ENCODE results near the gene MAGOH. TPM values are rescaled to one million over a fixed set of nuclear protein-coding genes. Genes with fewer than 3 reads are reported as not detected.

MAGOH gene
- total and polyA plus RNA-seq, 9 donors: 25.4 to 73.2 (median 37.5) TPM

GRCh38 chr1:53270107-53270506 lies 31.8 kb upstream of the MAGOH start:
- Histone ChIP-seq H3K27ac (no peak overlapping the region), H3K9me3 (no peaks in the 10 kb centered on the region), H3K27me3 (no peaks in the 10 kb centered on the region), H3K4me3 (no peak overlapping the region), H3K4me1 (ENCODE audit: insufficient read depth) (no peaks in the 10 kb centered on the region), H3K36me3 (no peaks in the 10 kb centered on the region)
- 78 to 95% (median 94%) methylated on average over 1 of the region's 1 CpG for WGBS, 3 donors
- intact Hi-C loops (cut with DNase I): loop anchor here in 1 of 4 donors (10.0 kb wide), 1 partner anchor 485 kb away; no protein-coding TSS in a partner anchor
- no peak for DNase-seq
- TF ChIP-seq EP300 (IDR thresholded peaks at IDR 0.05) (no peak), POLR2A (IDR thresholded peaks at IDR 0.05) (no peak), CTCF (IDR thresholded peaks at IDR 0.05) (no peak)

- TF ChIP-seq CTCF (IDR thresholded peaks at IDR 0.05) (no peak), EP300 (IDR thresholded peaks at IDR 0.05) (no peak), POLR2A (IDR thresholded peaks at IDR 0.05) (no peak)
- H3K9me3 ChIP-seq: no peaks in the 10 kb centered on the region
- no peaks in the 10 kb centered on the region for H3K27me3 ChIP-seq
- H3K27ac ChIP-seq: no peak overlapping the region
- no peaks in the 10 kb centered on the region for H3K36me3 ChIP-seq
- DNase-seq: no peak
- intact Hi-C loops (cut with DNase I): no loop called here
- H3K4me1 ChIP-seq (ENCODE audit: insufficient read depth): no peaks in the 10 kb centered on the region
- H3K4me3 ChIP-seq: no peak overlapping the region
Observed at GRCh38 chr1:53267761-53268160, 29.4 kb upstream of the MAGOH start.

GRCh38 chr1:53266038-53266437 lies 27.7 kb upstream of the MAGOH start:
- TF ChIP-seq EP300 (IDR thresholded peaks at IDR 0.05): no peak
- no peak for TF ChIP-seq POLR2A (IDR thresholded peaks at IDR 0.05)
- TF ChIP-seq CTCF (IDR thresholded peaks at IDR 0.05): no peak
- Histone ChIP-seq H3K27me3 (no peaks in the 10 kb centered on the region), H3K4me3 (no peak overlapping the region), H3K4me1 (ENCODE audit: insufficient read depth) (no peaks in the 10 kb centered on the region), H3K27ac (no peak overlapping the region), H3K9me3 (no peaks in the 10 kb centered on the region), H3K36me3 (no peaks in the 10 kb centered on the region)
- DNase-seq: no peak
- intact Hi-C loops (cut with DNase I): no loop called here

- Histone ChIP-seq H3K4me3 (no peak overlapping the region), H3K27ac (no peak overlapping the region), H3K4me1 (ENCODE audit: insufficient read depth) (no peaks in the 10 kb centered on the region), H3K36me3 (no peaks in the 10 kb centered on the region), H3K27me3 (no peaks in the 10 kb centered on the region), H3K9me3 (no peaks in the 10 kb centered on the region)
- WGBS, 3 donors: 94 to 96% (median 96%) methylated on average over 4 of the region's 4 CpGs
- TF ChIP-seq CTCF (IDR thresholded peaks at IDR 0.05): no peak
- intact Hi-C loops (cut with DNase I): no loop called here
- DNase-seq: no peak
Observed at GRCh38 chr1:53265581-53265980, 27.3 kb upstream of the MAGOH start.

GRCh38 chr1:53264048-53264447 lies 25.7 kb upstream of the MAGOH start:
- H3K9me3 ChIP-seq: no peaks in the 10 kb centered on the region
- H3K4me3 ChIP-seq: no peak overlapping the region
- 93 to 96% (median 93%) methylated on average over 11 of the region's 11 CpGs for WGBS, 3 donors
- no peak overlapping the region for H3K27ac ChIP-seq
- H3K4me1 ChIP-seq (ENCODE audit: insufficient read depth): no peaks in the 10 kb centered on the region
- intact Hi-C loops (cut with DNase I): no loop called here
- DNase-seq: no peak
- H3K36me3 ChIP-seq: no peaks in the 10 kb centered on the region
- no peaks in the 10 kb centered on the region for H3K27me3 ChIP-seq
- TF ChIP-seq CTCF (IDR thresholded peaks at IDR 0.05) (no peak), POLR2A (IDR thresholded peaks at IDR 0.05) (no peak), EP300 (IDR thresholded peaks at IDR 0.05) (no peak)

All from ovary (tissue), 9 donors.